Subcutaneous adipose tissue (tissue), 4 donors: ENCODE measurements around the gene INTS3. TPM values are rescaled to one million over a fixed set of nuclear protein-coding genes. Genes with fewer than 3 reads are reported as not detected.

ENCODE experiments used
- total RNA-seq, 4 donors: library from RNA; depleted of rRNA; stranded (reverse); fragments of >200 nt; gene quantifications; one replicate each; pipeline ENCODE4 v1.1.0, GENCODE V29; 2016
- TF ChIP-seq, protein P1 (sequence below): fragments of 450-650 bp; IDR thresholded peaks from one replicate; pipeline ENCODE4 v1.5.1; 2016; ENCODE audit warnings: low read depth, mild to moderate bottlenecking, control low read depth, antibody characterized with exemption, moderate library complexity

Gene INTS3
- total RNA-seq, 4 donors from 2014 or later = 39.1 to 53.9 (median 47.1) TPM

DNA sequence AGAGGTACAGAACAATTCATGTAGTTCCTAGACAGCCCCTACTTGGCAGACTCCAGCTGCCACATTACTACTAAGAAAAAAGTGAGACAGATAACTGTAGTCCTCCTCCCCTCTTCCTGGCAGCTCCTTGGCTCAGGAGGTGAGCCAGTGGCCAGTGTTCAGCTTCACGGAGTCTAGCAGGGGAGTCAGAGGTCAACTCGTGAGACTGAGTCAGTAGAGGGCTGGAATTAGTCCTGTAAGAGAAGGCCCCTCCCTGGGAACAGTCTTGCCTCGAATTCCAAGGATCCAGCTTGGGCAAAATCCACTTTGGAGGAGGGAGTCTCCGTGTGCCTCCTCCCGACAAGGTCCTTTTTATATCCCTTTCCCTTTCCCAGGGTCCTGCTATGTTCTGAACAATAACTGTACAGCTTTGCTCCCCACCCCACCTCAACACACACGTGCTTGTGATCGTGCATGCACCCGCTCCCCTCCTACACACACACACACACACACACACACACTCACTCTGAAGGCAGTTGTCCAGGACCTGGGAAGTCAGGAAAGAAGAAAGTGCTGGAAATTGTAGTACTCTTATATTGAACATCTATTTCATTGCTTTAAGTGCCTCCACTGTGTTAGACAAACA, 24.8 kb downstream of the INTS3 start:
- TF ChIP-seq, protein P1, sequence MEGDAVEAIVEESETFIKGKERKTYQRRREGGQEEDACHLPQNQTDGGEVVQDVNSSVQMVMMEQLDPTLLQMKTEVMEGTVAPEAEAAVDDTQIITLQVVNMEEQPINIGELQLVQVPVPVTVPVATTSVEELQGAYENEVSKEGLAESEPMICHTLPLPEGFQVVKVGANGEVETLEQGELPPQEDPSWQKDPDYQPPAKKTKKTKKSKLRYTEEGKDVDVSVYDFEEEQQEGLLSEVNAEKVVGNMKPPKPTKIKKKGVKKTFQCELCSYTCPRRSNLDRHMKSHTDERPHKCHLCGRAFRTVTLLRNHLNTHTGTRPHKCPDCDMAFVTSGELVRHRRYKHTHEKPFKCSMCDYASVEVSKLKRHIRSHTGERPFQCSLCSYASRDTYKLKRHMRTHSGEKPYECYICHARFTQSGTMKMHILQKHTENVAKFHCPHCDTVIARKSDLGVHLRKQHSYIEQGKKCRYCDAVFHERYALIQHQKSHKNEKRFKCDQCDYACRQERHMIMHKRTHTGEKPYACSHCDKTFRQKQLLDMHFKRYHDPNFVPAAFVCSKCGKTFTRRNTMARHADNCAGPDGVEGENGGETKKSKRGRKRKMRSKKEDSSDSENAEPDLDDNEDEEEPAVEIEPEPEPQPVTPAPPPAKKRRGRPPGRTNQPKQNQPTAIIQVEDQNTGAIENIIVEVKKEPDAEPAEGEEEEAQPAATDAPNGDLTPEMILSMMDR = no peak

DNA sequence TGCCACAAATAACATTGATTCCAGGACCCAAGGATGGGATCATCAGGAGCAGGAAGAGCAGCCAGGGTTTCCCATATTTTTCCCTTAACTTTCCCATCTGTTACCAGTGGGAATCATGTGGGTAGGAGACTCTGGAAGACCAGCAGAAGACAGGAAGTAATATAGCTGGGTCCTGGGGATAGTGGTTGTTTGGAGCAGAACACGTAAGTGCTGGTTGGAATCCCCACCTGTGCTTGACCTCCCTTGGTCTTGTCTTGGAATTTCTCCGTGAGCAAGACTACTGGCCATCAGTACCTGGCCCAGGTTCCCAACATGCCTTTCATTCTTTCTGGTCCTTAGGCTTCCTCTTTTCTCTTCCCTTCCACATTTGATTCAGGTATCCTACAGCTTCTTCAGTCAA, 26.4 kb downstream of the INTS3 start:
- TF ChIP-seq, protein P1 = no peak

DNA sequence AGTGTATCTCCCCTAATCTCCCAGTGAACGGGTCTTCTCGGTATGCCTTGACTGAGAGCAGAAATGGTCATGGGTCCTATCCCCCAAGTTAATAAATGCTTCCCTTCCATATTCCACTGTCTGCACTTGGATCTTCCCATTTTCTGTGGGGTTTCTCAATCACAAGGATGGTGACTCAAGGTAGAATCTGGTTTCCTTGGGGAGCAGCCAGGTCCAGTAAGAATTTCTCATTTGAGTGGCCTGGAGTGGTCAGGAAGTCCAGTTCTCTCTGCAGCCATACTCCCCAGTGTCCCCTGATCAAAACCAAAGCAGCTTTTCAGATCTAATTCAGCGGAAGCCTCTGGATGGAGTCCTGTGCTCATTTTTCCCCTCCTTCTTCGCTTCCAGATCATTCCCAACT, 32.6 kb downstream of the INTS3 start:
- TF ChIP-seq, protein P1 = no peak

DNA sequence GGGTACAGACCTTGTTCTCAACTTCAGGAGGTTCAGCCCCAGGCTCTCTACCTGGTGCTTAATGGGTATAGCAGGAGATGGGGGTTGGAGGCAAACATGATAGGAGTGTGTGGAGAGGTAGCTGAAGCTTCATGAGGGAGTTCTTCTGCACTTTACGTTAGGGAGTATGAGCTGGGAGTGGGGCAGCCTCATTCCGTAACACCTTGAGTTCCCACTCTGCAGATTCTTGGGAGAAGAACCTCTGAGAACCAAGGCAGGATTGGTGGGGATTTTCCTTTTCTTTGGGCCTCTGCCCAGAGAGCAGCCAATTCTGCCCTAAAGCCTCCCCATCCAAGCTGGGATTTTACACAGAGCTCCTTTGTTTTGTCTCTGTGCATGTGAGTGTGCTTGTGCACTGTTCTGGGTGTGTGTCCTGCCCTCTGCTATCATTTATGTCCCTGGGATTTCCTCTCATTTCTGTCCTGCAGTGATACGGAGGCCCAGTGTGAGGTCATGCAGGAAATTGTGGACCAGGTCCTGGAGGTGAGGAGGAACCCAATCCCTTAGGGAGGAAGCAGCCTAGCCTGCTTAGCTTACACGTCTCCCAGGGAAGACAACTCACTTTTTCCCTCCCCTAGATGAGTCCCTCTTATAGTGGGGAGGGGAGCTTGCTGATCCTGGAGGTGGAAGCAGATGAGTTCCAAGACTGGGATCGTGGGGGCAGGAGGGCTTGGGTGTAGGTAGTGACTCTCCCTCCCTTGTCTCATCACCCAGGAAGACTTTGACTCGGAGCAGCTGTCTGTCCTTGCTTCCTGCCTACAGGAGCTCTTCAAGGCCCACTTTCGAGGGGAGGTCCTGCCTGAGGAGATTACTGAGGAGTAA, 35.7 kb downstream of the INTS3 start:
- TF ChIP-seq, protein P1 = no peak

DNA sequence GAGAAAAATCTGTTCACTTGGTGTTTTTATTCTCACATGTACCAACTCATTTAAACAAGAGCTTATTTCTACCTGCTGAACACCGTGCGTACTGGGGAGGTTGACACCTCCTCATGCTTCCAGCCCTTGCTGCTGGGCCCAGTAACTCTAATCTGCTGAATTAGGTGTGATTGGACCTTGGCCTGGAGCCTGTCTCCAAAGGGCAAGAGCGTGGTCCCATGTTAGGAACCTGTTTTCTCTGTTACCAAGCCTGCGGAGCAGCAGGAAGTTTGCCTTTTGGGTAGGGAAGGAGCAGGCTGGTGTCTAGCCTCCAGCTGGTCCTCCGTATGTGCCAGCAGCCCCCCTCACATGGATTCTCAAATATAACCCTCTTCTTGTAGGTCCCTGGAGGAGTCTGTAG, 36.5 kb downstream of the INTS3 start:
- TF ChIP-seq, protein P1 = no peak

DNA sequence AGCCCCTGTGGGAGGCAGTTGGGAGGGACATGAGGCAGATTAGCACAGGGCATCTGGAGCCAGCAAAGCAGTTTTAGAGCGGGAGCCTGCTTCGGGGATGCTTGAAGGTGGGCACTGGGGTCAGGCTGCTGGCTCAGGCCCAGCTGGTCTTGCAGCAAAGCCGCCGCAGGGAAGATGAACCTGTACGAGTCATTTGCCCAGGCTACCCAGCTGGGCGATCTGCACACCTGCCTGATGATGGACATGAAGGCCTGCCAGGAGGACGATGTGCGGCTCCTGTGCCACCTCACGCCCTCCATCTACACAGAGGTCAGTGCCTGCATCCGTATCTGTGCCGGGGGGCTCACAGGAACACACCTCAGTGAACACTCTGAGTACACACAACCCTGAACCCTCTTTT, 39.7 kb downstream of the INTS3 start:
- TF ChIP-seq, protein P1 = no peak
